Neural progenitor cell (in vitro differentiated cells): ENCODE measurements around the gene ZFP69B. TPM values are rescaled to one million over a fixed set of nuclear protein-coding genes. Genes with fewer than 3 reads are reported as not detected.

Source experiments
- DNase-seq: peaks from one replicate; pipeline ENCODE4 v3.0.0-alpha.2; 2016; ENCODE audit warnings: low spot score
- H2AFZ ChIP-seq: fragments of 200-600 bp; sonication (generic); replicated peaks from 2 replicates; pipeline ENCODE4 v1.6.1; 2016; ENCODE audit warnings: antibody characterized with exemption
- H3F3A ChIP-seq: fragments of 200-600 bp; sonication (generic); 2 replicates; pipeline ENCODE4 v1.6.1; 2016; ENCODE audit warnings: antibody characterized with exemption, low read depth
- H3K27ac ChIP-seq: fragments of 200-600 bp; sonication (generic); 2 replicates; pipeline ENCODE4 v1.5.1; 2016; ENCODE audit warnings: mild to moderate bottlenecking
- H3K27me3 ChIP-seq: fragments of 200-600 bp; sonication (generic); 2 replicates; pipeline ENCODE4 v1.6.1; 2016; ENCODE audit warnings: mild to moderate bottlenecking, moderate library complexity
- H3K36me3 ChIP-seq: fragments of 200-600 bp; sonication (generic); 2 replicates; pipeline ENCODE4 v1.5.1; 2016
- H3K4me1 ChIP-seq: fragments of 200-600 bp; sonication (generic); 2 replicates; pipeline ENCODE4 v1.6.1; 2016; ENCODE audit warnings: mixed run types
- H3K4me2 ChIP-seq: fragments of 200-600 bp; sonication (generic); 2 replicates; pipeline ENCODE4 v1.6.1; 2016
- H3K4me3 ChIP-seq: fragments of 200-600 bp; sonication (generic); 2 replicates; pipeline ENCODE4 v1.5.1; 2016
- H3K79me2 ChIP-seq: fragments of 200-600 bp; sonication (generic); 2 replicates; pipeline ENCODE4 v1.6.1; 2016; ENCODE audit warnings: low read depth
- H3K9ac ChIP-seq: fragments of 200-600 bp; sonication (generic); 2 replicates; pipeline ENCODE4 v1.6.1; 2016
- H3K9me3 ChIP-seq: fragments of 200-600 bp; sonication (generic); 2 replicates; pipeline ENCODE4 v1.5.1; 2016; ENCODE audit warnings: low read depth
- H4K20me1 ChIP-seq: fragments of 200-600 bp; sonication (generic); 2 replicates; pipeline ENCODE4 v1.6.1; 2016; ENCODE audit warnings: low read depth
- H3K27ac Mint-ChIP-seq: 3 replicates; pipeline ENCODE4 v1.8.0; 2021; ENCODE audit warnings: mixed read lengths
- H3K27me3 Mint-ChIP-seq: 2 replicates; pipeline ENCODE4 v1.8.0; 2022; ENCODE audit warnings: low read depth, mild to moderate bottlenecking, inconsistent platforms, moderate library complexity, mixed read lengths; ENCODE audit not compliant: insufficient read depth
- H3K36me3 Mint-ChIP-seq: 3 replicates; pipeline ENCODE4 v1.8.0; 2021; ENCODE audit warnings: mixed read lengths
- H3K4me1 Mint-ChIP-seq: 3 replicates; pipeline ENCODE4 v1.8.0; 2021; ENCODE audit warnings: mixed read lengths
- H3K4me3 Mint-ChIP-seq: 3 replicates; pipeline ENCODE4 v1.8.0; 2021; ENCODE audit warnings: mild to moderate bottlenecking, moderate library complexity, mixed read lengths
- H3K9me3 Mint-ChIP-seq: 3 replicates; pipeline ENCODE4 v1.8.0; 2020; ENCODE audit warnings: mixed read lengths
- EZH2 ChIP-seq: fragments of 200-600 bp; sonication (generic); IDR thresholded peaks from 2 replicates; pipeline ENCODE4 v1.6.1; 2017; ENCODE audit warnings: antibody characterized with exemption, mild to moderate bottlenecking, moderate library complexity
- EZH2phosphoT487 ChIP-seq: fragments of 200-600 bp; sonication (generic); IDR thresholded peaks from 2 replicates; pipeline ENCODE4 v1.6.1; 2017; ENCODE audit warnings: antibody characterized with exemption
- total RNA-seq: library from RNA; depleted of rRNA; stranded (reverse); fragments of >200 nt; gene quantifications from 2 replicates; pipeline ENCODE4 v1.2.3, GENCODE V29; 2015; ENCODE audit warnings: low replicate concordance
- TF ChIP-seq, protein P1 (sequence below): fragments of 200-600 bp; sonication (generic); IDR thresholded peaks from 2 replicates; pipeline ENCODE4 v1.5.1; 2017; ENCODE audit warnings: antibody characterized with exemption, mild to moderate bottlenecking

Gene ZFP69B
- total RNA-seq, 1 donor from 2014 or later = 17.1 TPM

DNA sequence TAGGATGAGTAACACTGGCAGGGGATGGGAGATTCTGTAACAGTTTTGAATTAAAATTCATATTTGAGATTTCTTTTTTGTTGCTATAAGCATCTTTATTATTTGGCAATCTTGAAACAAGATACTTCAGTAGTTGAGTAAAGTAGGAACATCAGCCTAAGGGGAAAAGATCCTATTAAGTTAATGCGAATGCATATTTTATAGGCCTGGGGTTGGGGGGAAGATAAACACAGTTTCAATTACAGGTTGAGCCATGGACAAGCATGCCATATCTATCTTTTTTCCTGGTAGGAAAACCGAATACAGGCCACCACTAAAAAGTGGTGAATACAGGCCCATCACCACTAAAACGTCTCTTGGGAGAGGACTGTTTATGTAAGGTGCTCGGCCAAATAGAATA, 44.5 kb upstream of the ZFP69B start:
- H2AFZ ChIP-seq = no peak overlapping the region
- H3K4me3 ChIP-seq = no peak overlapping the region
- no peak overlapping the region for H3K9ac ChIP-seq
- H3K4me3 Mint-ChIP-seq = no peak overlapping the region
- H3K9me3 Mint-ChIP-seq = no peaks in the 10 kb centered on the region
- no peaks in the 10 kb centered on the region for H3K79me2 ChIP-seq
- no peak for TF ChIP-seq EZH2phosphoT487
- TF ChIP-seq, protein P1, sequence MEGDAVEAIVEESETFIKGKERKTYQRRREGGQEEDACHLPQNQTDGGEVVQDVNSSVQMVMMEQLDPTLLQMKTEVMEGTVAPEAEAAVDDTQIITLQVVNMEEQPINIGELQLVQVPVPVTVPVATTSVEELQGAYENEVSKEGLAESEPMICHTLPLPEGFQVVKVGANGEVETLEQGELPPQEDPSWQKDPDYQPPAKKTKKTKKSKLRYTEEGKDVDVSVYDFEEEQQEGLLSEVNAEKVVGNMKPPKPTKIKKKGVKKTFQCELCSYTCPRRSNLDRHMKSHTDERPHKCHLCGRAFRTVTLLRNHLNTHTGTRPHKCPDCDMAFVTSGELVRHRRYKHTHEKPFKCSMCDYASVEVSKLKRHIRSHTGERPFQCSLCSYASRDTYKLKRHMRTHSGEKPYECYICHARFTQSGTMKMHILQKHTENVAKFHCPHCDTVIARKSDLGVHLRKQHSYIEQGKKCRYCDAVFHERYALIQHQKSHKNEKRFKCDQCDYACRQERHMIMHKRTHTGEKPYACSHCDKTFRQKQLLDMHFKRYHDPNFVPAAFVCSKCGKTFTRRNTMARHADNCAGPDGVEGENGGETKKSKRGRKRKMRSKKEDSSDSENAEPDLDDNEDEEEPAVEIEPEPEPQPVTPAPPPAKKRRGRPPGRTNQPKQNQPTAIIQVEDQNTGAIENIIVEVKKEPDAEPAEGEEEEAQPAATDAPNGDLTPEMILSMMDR = no peak
- no peak for TF ChIP-seq EZH2
- no peaks in the 10 kb centered on the region for H3K27me3 Mint-ChIP-seq
- H3K36me3 Mint-ChIP-seq = peaks cover 5% of the 10 kb centered on the region
- H3F3A ChIP-seq = no peaks in the 10 kb centered on the region
- H3K9me3 ChIP-seq = no peaks in the 10 kb centered on the region
- peaks cover 3% of the 10 kb centered on the region for H3K4me1 ChIP-seq
- H3K27me3 ChIP-seq = no peaks in the 10 kb centered on the region
- H3K27ac Mint-ChIP-seq = no peak overlapping the region
- H3K4me2 ChIP-seq = no peak overlapping the region
- no peaks in the 10 kb centered on the region for H4K20me1 ChIP-seq
- H3K36me3 ChIP-seq = no peaks in the 10 kb centered on the region
- no peaks in the 10 kb centered on the region for H3K4me1 Mint-ChIP-seq
- no peak overlapping the region for H3K27ac ChIP-seq
- no peak for DNase-seq

DNA sequence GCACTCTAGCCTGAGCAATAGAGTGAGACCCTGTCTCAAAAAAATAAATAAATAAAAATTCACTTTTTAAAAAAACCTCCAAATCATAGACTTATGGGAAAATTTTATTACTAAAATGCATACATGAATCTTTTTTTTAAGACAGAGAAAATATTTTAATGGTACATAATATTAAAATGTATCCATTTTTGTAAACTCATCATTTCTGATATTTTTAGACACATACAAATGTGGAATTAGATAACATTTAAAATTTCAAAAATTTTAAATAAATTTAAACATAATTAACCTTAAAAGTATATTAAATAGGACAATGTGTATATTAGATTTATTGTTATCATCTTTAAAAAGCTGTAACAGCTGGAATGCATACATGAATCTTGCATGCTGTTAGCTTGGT, 42.8 kb upstream of the ZFP69B start:
- Mint-ChIP-seq H3K4me3 (no peak overlapping the region), H3K36me3 (peaks cover 7% of the 10 kb centered on the region), H3K27me3 (no peaks in the 10 kb centered on the region), H3K4me1 (no peaks in the 10 kb centered on the region), H3K9me3 (no peaks in the 10 kb centered on the region), H3K27ac (no peak overlapping the region)
- peaks cover 3% of the 10 kb centered on the region for H3K4me1 ChIP-seq
- DNase-seq = no peak
- H3K27ac ChIP-seq = no peak overlapping the region
- H3K9me3 ChIP-seq = no peaks in the 10 kb centered on the region
- no peak overlapping the region for H3K4me2 ChIP-seq
- H3K4me3 ChIP-seq = no peak overlapping the region
- TF ChIP-seq EZH2 (no peak), EZH2phosphoT487 (no peak)
- TF ChIP-seq, protein P1 = no peak
- H3K27me3 ChIP-seq = no peaks in the 10 kb centered on the region
- H3K36me3 ChIP-seq = no peaks in the 10 kb centered on the region
- H4K20me1 ChIP-seq = no peaks in the 10 kb centered on the region
- H3K9ac ChIP-seq = no peak overlapping the region
- no peaks in the 10 kb centered on the region for H3F3A ChIP-seq
- H3K79me2 ChIP-seq = no peaks in the 10 kb centered on the region
- H2AFZ ChIP-seq = no peak overlapping the region

DNA sequence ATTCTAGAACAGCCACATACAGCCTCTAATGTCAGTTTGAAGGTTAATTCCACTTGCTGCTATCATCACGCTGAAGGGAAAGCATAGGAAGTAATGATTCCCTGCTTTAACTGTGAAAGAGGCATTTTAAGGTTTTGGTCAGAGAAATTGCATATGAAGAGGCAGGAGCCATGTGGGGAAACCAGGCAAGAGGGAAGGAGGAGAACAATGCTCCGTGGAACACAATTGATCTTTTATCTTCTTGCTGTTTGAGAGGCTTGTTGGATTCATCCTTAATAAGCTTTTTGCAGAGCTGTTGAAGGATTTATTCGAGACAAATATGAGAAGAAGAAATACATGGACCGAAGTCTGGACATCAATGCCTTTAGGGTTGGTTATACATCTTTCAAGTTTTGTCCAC, 40.8 kb upstream of the ZFP69B start:
- Histone ChIP-seq H3K36me3 (no peaks in the 10 kb centered on the region), H3K27me3 (no peaks in the 10 kb centered on the region), H4K20me1 (no peaks in the 10 kb centered on the region), H3K9me3 (no peaks in the 10 kb centered on the region), H3K4me1 (peaks cover 3% of the 10 kb centered on the region), H3K4me3 (no peak overlapping the region), H2AFZ (no peak overlapping the region), H3K4me2 (no peak overlapping the region), H3K9ac (peak overlapping the region; percentile 21), H3K79me2 (no peaks in the 10 kb centered on the region), H3F3A (no peaks in the 10 kb centered on the region), H3K27ac (no peak overlapping the region)
- TF ChIP-seq, protein P1 = no peak
- TF ChIP-seq EZH2 = no peak
- no peak for TF ChIP-seq EZH2phosphoT487
- Mint-ChIP-seq H3K4me1 (no peaks in the 10 kb centered on the region), H3K27me3 (no peaks in the 10 kb centered on the region), H3K4me3 (no peak overlapping the region), H3K9me3 (no peaks in the 10 kb centered on the region), H3K36me3 (peaks cover 12% of the 10 kb centered on the region), H3K27ac (no peak overlapping the region)
- DNase-seq = no peak
